Stimulated activated naive CD8-positive, alpha-beta T cell treated with anti-CD3 and anti-CD28 coated beads, Interleukin-15, amount 100 ng/mL, for 72 hours (primary cell): ENCODE results near the gene LMO3.

Experiments
- ATAC-seq: fragments of 150-1000 bp; cut with Tn5 transposase; 2 replicates; pipeline ENCODE4 v1.10.0; 2021; ENCODE audit warnings: mild to moderate bottlenecking, moderate library complexity
- DNase-seq, 2 donors: peaks; one replicate each; pipeline ENCODE4 v3.0.0; 2021 to 2022
- H3K27ac Mint-ChIP-seq, 2 donors: one replicate each; pipeline ENCODE4 v1.8.0; 2022; ENCODE audit warnings: mild to moderate bottlenecking in 2 of 2, mixed read lengths in 2 of 2, moderate library complexity in 2 of 2
- H3K27me3 Mint-ChIP-seq: one replicate; pipeline ENCODE4 v1.8.0; 2022; ENCODE audit warnings: mixed read lengths
- H3K4me1 Mint-ChIP-seq: one replicate; pipeline ENCODE4 v1.8.0; 2022; ENCODE audit warnings: mild to moderate bottlenecking, mixed read lengths
- H3K4me3 Mint-ChIP-seq, 2 donors: one replicate each; pipeline ENCODE4 v1.8.0; 2022; ENCODE audit warnings: mild to moderate bottlenecking in 2 of 2, mixed read lengths in 2 of 2, moderate library complexity in 1 of 2
- H3K9me3 Mint-ChIP-seq, 2 donors: one replicate each; pipeline ENCODE4 v1.8.0; 2022; ENCODE audit warnings: mixed read lengths in 2 of 2

LMO3 gene

DNA sequence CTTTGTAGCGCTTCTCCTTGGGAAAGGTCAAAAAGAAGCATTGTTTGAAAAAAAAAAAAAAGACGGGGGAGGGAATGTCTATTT lies at the start of gene LMO3:
Gene LMO3, minus strand, starts transcription at position 46 of the 84 bp plus-strand sequence. CDS start 5,302 bp downstream, outside the sequence.
- no peak for DNase-seq
- Mint-ChIP-seq H3K27ac (no peak within 1 kb of the TSS), H3K27me3 (peaks cover 72% of the 10 kb centered on the region)

DNA sequence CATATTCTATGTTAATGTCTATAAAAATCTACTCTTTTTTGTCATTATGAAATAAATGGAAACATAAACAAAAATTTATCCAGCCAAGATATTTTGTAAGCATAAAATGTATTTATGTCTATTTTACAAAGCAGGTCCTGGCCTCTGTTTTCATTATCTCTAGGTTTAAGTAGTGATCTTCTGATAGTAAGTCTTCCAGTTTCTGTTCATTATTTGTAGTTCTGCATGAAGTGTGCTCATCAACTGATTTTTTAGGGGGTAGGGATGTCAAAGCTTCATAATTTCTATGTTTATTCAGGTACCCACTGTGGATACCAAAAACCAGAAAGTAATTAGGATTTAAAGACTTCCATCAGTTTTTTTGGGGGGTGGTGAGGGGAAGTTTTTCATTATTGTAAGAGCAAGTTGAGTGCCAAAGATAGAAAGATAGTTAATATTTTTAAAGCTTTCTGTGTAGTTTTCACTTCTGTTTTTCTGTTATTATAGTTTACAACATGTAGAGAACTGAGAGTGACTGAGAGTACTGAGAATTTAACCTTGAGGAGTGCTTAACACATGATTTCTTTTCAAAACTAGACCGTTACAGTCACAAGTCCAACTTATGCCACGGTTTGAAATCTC lies 30.6 kb upstream of the LMO3 start:
- Mint-ChIP-seq H3K27me3 (no peaks in the 10 kb centered on the region), H3K27ac (peak overlapping the region in 1 of 2 donors; percentile 52), H3K4me1 (no peaks in the 10 kb centered on the region), H3K9me3 (peaks cover 4 to 17% of the 10 kb centered on the region in 2 donors), H3K4me3 (no peak overlapping the region)
- DNase-seq: no peak
- ATAC-seq: no peak

More for the DNA sequence above, at the start of gene LMO3:
- no peak for ATAC-seq
- Mint-ChIP-seq H3K4me1 (peaks cover 5% of the 10 kb centered on the region), H3K9me3 (peaks cover 7 to 20% of the 10 kb centered on the region in 2 donors), H3K4me3 (peak within 1 kb of the TSS in 1 of 2 donors; percentile 29)

DNA sequence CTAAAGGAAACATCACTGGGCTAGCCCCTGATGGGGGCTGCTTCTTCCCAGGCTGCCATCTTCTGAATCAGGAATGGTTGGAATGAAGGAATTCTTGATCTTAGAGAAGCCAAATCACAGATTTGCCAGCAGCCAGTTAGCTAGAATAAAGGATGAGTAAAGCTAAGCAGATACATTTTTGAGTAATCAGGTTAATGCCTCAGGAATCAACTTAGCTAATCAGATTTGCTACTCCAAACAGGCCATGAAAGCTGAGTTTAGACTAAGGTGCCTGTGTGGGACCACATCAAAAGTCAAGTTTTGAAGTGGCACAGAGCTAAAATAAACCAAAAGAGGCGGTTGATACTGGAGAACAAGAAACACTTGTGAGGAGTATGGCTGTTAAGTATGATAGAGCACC lies 28.8 kb upstream of the LMO3 start:
- Mint-ChIP-seq H3K27me3 (no peaks in the 10 kb centered on the region), H3K4me1 (no peaks in the 10 kb centered on the region), H3K27ac (no peak overlapping the region), H3K4me3 (no peak overlapping the region), H3K9me3 (peaks cover 4 to 20% of the 10 kb centered on the region in 2 donors)
- no peak for ATAC-seq
- DNase-seq: no peak

GRCh38 chr12:16626991-16627390 lies 21.0 kb upstream of the LMO3 start:
- no peak for ATAC-seq
- Mint-ChIP-seq H3K27me3 (no peaks in the 10 kb centered on the region), H3K4me3 (no peak overlapping the region), H3K9me3 (peaks cover 0 to 20% of the 10 kb centered on the region in 2 donors), H3K27ac (no peak overlapping the region), H3K4me1 (no peaks in the 10 kb centered on the region)
- DNase-seq: no peak

GRCh38 chr12:16622338-16622737 lies 16.4 kb upstream of the LMO3 start:
- no peak for DNase-seq
- no peaks in the 10 kb centered on the region for H3K27me3 Mint-ChIP-seq
- H3K4me3 Mint-ChIP-seq: no peak overlapping the region
- peaks cover 0 to 7% of the 10 kb centered on the region in 2 donors for H3K9me3 Mint-ChIP-seq
- no peaks in the 10 kb centered on the region for H3K4me1 Mint-ChIP-seq
- no peak overlapping the region for H3K27ac Mint-ChIP-seq
- no peak for ATAC-seq

DNA sequence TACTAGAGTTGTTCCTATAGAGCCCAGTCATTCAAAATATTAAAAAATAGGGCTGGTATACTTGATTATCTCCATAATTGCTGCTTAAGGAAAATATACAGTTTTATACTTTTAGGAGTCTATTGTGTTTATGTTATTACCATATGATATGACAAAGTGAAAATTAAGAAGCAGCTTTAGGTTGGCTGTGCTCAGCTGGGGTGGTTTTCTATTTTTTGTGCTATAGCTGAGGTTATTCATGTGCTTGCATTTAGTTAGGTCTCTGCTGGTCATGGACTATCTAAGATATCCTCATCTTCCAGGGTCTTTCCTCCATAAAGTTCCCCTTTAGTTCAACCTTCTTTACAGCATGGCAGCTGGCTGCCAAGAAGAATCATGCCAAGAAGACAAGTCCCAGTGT lies 13.6 kb upstream of the LMO3 start:
- no peaks in the 10 kb centered on the region for H3K4me1 Mint-ChIP-seq
- ATAC-seq: no peak
- H3K4me3 Mint-ChIP-seq: no peak overlapping the region
- no peak overlapping the region for H3K27ac Mint-ChIP-seq
- DNase-seq: no peak
- H3K9me3 Mint-ChIP-seq: peaks cover 0 to 7% of the 10 kb centered on the region in 2 donors
- H3K27me3 Mint-ChIP-seq: no peaks in the 10 kb centered on the region

DNA sequence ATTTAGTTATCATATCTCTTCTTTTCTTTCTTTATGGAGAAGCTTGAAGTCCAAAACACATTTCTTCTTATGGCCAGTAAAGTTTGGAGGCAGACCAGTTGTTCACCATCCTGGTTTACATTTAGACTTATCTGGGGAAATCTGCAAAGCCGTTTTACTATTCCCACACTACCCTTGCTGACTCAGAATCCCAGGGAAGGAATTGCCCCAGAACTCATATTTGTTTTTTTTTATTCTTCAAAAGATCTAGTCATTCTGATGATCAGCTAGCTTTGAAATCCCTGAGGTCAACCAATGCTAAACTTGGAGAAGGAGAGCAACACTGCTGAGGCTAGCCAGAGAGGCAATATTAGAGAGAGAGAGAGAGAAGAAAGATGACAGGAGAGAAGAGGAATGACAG lies 12.3 kb upstream of the LMO3 start:
- peaks cover 0 to 7% of the 10 kb centered on the region in 2 donors for H3K9me3 Mint-ChIP-seq
- H3K4me1 Mint-ChIP-seq: no peaks in the 10 kb centered on the region
- H3K27me3 Mint-ChIP-seq: no peaks in the 10 kb centered on the region
- no peak overlapping the region for H3K4me3 Mint-ChIP-seq
- DNase-seq (no peak), ATAC-seq (no peak)
- H3K27ac Mint-ChIP-seq: no peak overlapping the region

- no peak overlapping the region for H3K27ac Mint-ChIP-seq
- H3K4me3 Mint-ChIP-seq: no peak overlapping the region
- H3K9me3 Mint-ChIP-seq: peaks cover 2 to 9% of the 10 kb centered on the region in 2 donors
- H3K4me1 Mint-ChIP-seq: no peaks in the 10 kb centered on the region
- ATAC-seq: no peak
- DNase-seq: no peak
- peaks cover 30% of the 10 kb centered on the region for H3K27me3 Mint-ChIP-seq
Observed at GRCh38 chr12:16613199-16613598, 7.2 kb upstream of the LMO3 start.

GRCh38 chr12:16612647-16613046 lies 6.7 kb upstream of the LMO3 start:
- Mint-ChIP-seq H3K27ac (no peak overlapping the region), H3K27me3 (peaks cover 36% of the 10 kb centered on the region), H3K4me1 (no peaks in the 10 kb centered on the region), H3K9me3 (peaks cover 0 to 12% of the 10 kb centered on the region in 2 donors), H3K4me3 (no peak overlapping the region)
- DNase-seq (no peak), ATAC-seq (no peak)

DNA sequence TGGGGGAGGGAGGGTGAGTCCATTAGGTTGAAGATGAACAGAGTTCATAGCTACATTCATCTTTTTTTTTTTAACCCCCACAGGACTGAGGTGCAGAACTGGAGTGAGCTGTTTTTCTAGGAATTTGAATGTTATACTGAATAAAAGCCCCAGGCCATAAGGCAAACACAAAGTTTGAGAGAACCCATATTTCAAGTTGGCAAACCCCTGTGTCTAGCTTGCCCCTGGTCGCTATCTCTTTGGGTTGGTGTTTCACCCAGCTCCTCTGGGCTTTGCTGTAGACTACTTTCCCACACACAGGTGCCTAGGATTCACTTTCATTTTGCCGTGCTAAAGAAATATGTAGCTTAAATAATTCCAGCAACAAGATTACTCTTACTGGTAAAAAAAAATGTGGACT lies 5.2 kb upstream of the LMO3 start:
- ATAC-seq (no peak), DNase-seq (no peak)
- no peak overlapping the region for H3K4me3 Mint-ChIP-seq
- peaks cover 51% of the 10 kb centered on the region for H3K27me3 Mint-ChIP-seq
- no peak overlapping the region for H3K27ac Mint-ChIP-seq
- H3K9me3 Mint-ChIP-seq: peaks cover 7 to 20% of the 10 kb centered on the region in 2 donors
- H3K4me1 Mint-ChIP-seq: no peaks in the 10 kb centered on the region

- ATAC-seq: no peak
Observed at GRCh38 chr12:16610743-16611142, 4.8 kb upstream of the LMO3 start.

GRCh38 chr12:16610001-16610585 lies 4.1 kb upstream of the LMO3 start:
- Mint-ChIP-seq H3K4me3 (no peak overlapping the region), H3K4me1 (peaks cover 5% of the 10 kb centered on the region), H3K27ac (no peak overlapping the region), H3K27me3 (peaks cover 60% of the 10 kb centered on the region), H3K9me3 (peaks cover 7 to 20% of the 10 kb centered on the region in 2 donors)
- no peak for ATAC-seq
- DNase-seq: no peak

More at GRCh38 chr12:16610743-16611142, 4.8 kb upstream of the LMO3 start:
- peaks cover 55% of the 10 kb centered on the region for H3K27me3 Mint-ChIP-seq
- H3K4me3 Mint-ChIP-seq: no peak overlapping the region
- DNase-seq: no peak
- peaks cover 2% of the 10 kb centered on the region for H3K4me1 Mint-ChIP-seq
- peaks cover 7 to 20% of the 10 kb centered on the region in 2 donors for H3K9me3 Mint-ChIP-seq
- H3K27ac Mint-ChIP-seq: no peak overlapping the region

GRCh38 chr12:16608946-16609539 lies 3.1 kb upstream of the LMO3 start:
- ATAC-seq (no peak), DNase-seq (no peak)
- Mint-ChIP-seq H3K4me1 (peaks cover 5% of the 10 kb centered on the region), H3K4me3 (no peak overlapping the region), H3K9me3 (peaks cover 7 to 20% of the 10 kb centered on the region in 2 donors), H3K27ac (no peak overlapping the region), H3K27me3 (peaks cover 70% of the 10 kb centered on the region)

DNA sequence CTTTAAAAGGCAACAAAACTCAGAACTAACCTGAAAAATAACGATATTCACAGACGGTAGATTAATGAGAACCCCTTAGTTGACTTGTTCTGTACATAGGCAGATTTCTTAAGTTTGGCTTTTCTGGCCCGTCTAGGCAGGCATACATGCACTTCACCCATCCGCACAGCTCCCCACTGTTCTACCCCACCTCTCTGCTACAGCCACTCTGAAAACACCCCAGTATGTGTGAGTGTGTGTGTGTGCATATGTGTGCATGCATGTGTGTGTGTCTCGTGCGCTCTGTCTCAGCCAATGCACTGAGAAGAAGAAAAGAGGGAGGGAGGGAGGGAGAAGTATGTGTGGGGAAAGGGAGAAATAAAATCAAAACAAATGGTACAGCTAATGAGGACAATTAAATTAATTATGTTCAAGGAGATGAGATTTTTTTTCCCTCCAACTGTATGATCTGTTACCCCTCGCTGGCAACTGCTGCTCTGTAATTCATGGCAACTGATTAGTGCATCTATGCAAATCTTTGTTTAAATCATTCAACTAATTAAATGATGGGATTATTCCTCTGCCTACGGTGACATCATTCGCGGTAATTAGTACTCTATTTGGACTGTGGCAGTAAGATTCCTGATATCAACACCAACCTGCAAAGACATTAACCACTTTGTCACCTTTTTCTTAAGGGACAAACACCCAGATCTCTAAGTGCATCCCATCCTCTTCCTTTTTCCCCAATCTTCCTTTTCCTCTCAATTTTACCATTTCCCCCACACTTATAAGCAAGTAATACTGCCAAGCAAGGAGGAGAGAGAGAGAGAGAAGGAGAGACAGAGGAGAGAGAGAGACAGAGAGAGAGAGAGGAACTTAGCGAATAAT lies 2.2 kb upstream of the LMO3 start:
- Mint-ChIP-seq H3K27me3 (peaks cover 74% of the 10 kb centered on the region), H3K9me3 (peaks cover 7 to 20% of the 10 kb centered on the region in 2 donors), H3K27ac (no peak overlapping the region), H3K4me1 (peaks cover 5% of the 10 kb centered on the region), H3K4me3 (no peak overlapping the region)
- DNase-seq: no peak
- ATAC-seq: no peak

GRCh38 chr12:16606991-16607390 lies 1.0 kb upstream of the LMO3 start:
- H3K4me1 Mint-ChIP-seq: peaks cover 5% of the 10 kb centered on the region
- peaks cover 74% of the 10 kb centered on the region for H3K27me3 Mint-ChIP-seq
- no peak for DNase-seq

More at GRCh38 chr12:16606991-16607390, 1.0 kb upstream of the LMO3 start:
- no peak overlapping the region for H3K4me3 Mint-ChIP-seq
- H3K27ac Mint-ChIP-seq: no peak overlapping the region
- no peak for ATAC-seq
- peaks cover 7 to 20% of the 10 kb centered on the region in 2 donors for H3K9me3 Mint-ChIP-seq
